Mesangial cell (primary cell): Measurements from ENCODE around the gene CMPK1. TPM values are rescaled to one million over a fixed set of nuclear protein-coding genes. Genes with fewer than 3 reads are reported as not detected.

Source experiments
- total RNA-seq: library from RNA; depleted of rRNA; stranded (reverse); fragments of >200 nt; gene quantifications from 2 replicates; pipeline ENCODE4 v1.2.3, GENCODE V29; 2015

Gene CMPK1, protein sequence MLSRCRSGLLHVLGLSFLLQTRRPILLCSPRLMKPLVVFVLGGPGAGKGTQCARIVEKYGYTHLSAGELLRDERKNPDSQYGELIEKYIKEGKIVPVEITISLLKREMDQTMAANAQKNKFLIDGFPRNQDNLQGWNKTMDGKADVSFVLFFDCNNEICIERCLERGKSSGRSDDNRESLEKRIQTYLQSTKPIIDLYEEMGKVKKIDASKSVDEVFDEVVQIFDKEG
- 25.9 and 39.8 TPM in 2 replicates for total RNA-seq

GRCh38 chr1:47333578-47333921 lies at the start of gene CMPK1:
Gene CMPK1, plus strand, starts transcription at chr1:47333790. Its CDS starts 156 bp downstream, at chr1:47333946.

DNA sequence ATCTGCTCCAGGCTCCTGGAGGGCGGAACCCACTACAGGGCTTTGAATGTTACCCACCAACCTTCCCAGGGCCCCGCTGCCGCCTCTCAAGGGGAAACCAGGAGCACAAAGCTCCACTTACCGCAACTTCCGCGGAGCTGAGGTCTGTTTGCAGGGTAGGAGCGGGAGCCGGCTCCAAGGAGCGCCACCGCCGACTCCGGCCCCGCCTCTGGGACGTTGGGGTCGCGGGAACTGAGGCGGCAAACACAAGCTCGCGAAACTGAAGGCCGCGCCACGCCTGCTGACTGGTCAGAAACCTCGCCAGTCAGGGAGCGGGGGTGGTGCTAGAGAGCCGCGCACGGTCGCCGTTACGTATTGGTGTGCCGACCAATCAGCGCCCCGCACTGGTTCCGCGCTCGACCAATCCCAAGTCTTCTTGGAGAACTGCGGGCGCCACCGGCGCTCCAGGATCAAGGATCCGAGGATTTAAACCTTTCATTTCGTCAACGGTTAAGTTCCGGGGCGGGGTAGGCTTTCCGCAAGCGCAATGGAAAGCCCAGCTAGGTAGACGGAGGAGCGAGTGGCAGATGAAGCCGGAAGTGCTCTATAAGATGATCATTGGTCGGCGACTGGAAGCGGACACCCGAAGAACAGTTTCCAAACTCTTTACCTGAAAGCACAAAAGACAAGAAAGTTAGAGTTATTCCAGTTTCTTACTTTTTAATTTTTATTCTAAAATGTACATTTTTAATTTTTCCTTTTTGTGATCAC lies 19.5 kb upstream of the CMPK1 start, which contains the start of gene STIL:
STIL (minus strand) TSS at position 233 of the 750 bp plus-strand sequence. CDS start 3,828 bp downstream, outside the sequence.

DNA sequence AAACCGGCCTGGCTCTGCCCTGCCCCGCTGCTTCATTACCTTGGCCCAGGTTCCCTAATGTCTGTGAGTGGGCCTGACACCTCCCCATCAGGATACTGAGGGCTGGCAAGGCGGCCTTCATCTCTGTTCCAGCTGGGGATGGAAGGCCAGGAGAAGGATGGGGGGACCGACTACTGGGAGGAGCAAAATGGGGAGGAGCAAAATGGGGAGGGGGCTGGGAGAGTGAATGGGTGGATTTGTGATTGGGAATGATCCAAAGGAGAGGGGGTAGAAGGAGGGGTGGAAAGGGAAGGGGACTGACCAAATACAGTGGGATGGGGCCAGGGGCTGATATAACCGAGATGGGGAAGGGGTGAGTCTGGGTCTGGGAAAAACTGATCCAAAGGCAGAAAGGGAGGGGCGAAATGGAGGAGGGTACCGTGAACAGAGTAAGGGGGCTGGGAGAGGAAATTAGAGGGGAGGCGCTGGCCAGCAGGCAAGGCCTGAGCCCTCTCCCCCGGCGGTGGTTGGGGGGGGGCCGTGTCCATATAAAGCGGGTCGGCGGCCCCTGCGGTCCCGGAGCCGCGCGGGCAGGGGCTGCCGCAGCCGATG lies 82.2 kb downstream of the CMPK1 start, which contains the start of gene FOXE3:
FOXE3 (plus strand) TSS at position 558 of the 591 bp plus-strand sequence; CDS start at position 589, 31 bp downstream.

Other genes with a start within 250 kb of the CMPK1 start
- gene CYP4A22, start 196.3 kb upstream of the CMPK1 start, total RNA-seq, result not detected in 2 replicates
- gene PDZK1IP1, start 143.8 kb upstream of the CMPK1 start, total RNA-seq, result 7.3 and 122 TPM in 2 replicates
- gene TAL1, start 101.6 kb upstream of the CMPK1 start, total RNA-seq, result 1.5 and 2.9 TPM in 2 replicates
- gene STIL, start 19.6 kb upstream of the CMPK1 start, total RNA-seq, result 3.2 and 22.2 TPM in 2 replicates
- not detected in 2 replicates for gene FOXE3, start 82.5 kb downstream of the CMPK1 start, total RNA-seq
- 0.16 and 0.51 TPM in 2 replicates for gene FOXD2, start 104.3 kb downstream of the CMPK1 start, total RNA-seq